GM19239 (cell line): ENCODE results near the gene NAALADL2.
"Not testable (repeated sequence)": the region's sequence is repeated elsewhere in the genome, so short reads cannot be mapped to it uniquely, and the experiment has no call there.

ENCODE experiments used
- DNase-seq: peaks from one replicate; pipeline ENCODE4 v3.0.0; 2011; ENCODE audit warnings: low spot score; ENCODE audit not compliant: insufficient read length
- FAIRE-seq: peaks from 2 replicates; lab custom pipeline; 2011; peaks lifted over from hg19 to GRCh38; lab: Jason Lieb, UNC

NAALADL2 gene

DNA sequence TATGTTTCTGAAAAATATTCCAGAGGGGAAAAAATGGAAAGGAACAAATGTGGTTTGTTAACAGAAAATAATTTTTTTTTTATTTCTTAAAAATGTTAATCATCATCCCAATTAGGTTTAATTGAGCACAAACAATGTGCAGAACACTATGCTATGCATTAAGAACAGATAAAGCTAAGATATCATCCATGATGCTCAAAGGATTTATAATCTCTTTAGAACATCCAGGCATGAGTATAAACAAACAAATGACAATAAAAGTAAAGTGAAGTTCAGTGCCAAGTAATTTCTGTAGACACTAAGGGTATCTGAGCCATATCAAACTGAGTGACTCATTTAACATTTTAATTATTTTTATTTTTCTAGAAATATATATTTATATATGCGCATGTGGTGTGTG, 732.2 kb downstream of the NAALADL2 start:
- FAIRE-seq = no peak
- DNase-seq = no peak

DNA sequence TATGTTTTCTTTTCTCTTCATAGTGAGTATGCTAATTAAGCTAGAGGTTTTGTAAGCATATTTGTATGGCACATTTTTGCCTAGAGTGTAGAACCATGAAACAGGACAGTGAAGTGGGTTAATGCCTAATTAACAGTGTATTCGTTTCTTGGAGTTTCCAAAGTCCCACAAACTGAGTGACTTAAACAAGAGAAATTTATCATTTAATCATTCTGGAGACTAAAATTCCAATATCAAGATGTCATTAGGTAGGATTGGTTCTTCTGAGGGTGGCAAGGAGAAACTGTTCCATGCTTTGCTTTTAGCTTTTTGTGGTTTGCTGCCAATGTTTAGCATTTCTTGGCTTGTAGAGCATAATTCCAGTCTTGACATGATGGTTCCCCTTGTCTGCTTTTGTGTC, 734.2 kb downstream of the NAALADL2 start:
- FAIRE-seq (no peak), DNase-seq (no peak)

DNA sequence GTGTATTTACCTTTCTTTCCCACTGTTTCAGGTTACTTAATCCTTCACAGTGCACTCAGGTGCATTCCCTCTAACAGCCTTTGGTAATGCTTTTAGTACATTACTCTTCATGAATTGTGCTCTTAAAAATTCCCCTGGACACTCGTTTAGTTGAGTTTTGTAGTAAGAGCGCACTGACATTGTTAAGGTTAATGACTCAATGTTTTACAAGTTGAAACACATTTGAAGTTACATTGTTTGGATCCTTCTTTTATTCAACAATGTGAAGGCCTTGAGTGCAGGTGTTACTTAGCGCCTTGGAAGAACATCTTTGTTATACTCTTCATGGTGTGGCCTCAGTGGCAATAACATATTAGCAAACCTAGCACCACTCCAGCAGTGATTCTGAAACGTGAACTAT, 739.6 kb downstream of the NAALADL2 start:
- DNase-seq (no peak), FAIRE-seq (no peak)

DNA sequence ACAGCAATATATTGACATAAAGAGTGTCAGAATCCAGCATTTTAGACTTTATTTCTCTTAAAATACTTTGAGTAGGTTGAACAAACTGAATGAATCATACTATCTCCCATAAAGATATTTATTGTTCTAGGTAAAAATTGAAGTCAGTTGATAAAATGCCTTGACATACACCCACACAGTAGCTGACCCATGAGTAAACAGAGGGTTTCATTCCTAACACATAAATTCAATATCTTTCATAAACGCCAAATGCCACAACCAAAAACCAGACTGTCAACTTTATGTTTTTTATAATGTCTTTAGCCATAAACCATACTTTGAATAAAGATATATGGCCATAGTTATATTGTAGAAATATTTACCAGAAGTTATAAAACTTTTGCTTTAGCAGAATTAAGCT, 742.4 kb downstream of the NAALADL2 start:
- FAIRE-seq (no peak), DNase-seq (no peak)

DNA sequence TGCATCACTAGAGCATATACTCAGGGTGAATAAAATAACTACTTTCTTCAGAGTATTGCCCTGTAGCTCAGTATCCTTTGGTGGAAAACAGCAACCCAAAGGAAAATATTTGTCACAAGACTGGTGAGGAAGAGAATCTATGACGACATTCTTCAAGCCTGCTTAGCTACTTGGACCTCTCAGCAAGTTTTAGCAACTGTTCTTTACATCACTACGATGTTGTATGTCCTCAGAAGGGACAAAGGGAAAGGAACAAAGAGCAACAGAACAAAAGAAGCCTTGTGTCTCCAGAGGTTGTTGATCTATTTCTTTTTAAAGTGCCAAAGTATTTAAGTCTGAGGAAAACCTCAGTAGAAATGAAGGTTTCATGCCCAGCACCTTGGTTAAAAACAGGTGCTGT, 746.7 kb downstream of the NAALADL2 start:
- DNase-seq (no peak), FAIRE-seq (no peak)

DNA sequence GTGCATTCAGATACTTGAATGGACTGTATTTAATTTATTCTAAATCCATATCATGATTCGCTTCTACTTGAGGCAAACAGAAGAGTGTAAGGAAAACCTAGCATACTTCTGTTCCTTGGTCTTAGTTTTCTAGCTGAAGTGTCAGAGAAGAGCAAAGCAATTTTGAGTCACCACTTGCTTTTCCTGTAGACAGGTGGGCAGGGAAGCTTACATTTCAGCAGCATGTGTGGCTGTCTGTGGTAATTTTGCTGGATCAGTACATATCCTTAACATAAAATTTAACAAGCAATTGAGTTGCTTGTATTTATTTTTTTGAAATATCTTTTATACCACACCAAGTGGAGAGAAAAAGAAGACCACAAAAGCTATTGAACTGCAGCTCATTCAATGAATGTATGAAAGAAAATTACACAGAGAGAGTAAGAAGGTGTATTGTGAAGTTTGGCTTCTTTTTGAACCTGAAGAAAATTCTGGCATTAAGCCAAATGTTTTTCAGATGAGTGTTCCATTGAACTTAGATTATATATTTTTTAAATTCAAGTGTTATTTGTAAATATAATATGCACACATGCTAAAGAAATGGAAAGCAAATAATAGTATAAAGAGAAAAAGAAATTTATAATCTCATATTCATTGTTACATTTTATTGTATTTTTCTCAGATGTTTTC, 747.6 kb downstream of the NAALADL2 start:
- DNase-seq = no peak
- FAIRE-seq = no peak

DNA sequence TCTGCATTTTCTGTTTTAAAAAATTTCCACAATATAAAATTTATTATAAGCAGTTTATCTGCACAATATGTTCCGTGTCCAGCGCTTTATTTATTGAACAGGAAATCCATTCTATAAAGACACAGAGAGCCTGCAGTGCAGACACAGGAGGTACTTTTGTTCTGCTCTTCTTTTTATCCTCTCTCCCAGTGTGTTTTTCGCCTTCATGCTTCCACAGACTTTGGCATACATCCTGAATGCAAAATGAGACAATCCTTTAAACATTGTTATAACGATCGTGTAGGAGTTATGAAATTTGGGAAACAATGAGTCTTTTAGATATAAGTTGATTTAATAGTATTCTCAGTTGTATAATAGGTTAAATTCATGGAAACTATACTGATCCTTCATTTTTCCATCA, 749.2 kb downstream of the NAALADL2 start:
- FAIRE-seq (no peak), DNase-seq (no peak)

DNA sequence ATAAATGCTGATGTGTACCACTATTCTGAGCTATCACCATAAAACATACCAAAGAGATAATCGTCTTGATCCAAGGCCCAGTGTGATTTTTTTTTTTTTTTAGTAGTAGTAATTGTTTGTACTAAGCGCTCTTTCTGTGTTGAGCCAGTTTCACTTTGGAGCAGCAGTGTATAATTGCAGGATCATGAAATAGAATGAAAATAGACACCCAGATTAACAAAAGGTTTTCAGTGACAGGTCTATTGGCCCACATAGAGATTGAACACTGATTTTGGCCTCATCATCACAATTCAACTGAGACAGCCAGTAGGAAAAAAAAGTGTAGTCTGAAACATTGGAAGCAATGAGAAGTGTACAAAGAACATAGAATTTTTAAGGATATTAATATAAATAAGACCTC, 749.8 kb downstream of the NAALADL2 start:
- DNase-seq = no peak

DNA sequence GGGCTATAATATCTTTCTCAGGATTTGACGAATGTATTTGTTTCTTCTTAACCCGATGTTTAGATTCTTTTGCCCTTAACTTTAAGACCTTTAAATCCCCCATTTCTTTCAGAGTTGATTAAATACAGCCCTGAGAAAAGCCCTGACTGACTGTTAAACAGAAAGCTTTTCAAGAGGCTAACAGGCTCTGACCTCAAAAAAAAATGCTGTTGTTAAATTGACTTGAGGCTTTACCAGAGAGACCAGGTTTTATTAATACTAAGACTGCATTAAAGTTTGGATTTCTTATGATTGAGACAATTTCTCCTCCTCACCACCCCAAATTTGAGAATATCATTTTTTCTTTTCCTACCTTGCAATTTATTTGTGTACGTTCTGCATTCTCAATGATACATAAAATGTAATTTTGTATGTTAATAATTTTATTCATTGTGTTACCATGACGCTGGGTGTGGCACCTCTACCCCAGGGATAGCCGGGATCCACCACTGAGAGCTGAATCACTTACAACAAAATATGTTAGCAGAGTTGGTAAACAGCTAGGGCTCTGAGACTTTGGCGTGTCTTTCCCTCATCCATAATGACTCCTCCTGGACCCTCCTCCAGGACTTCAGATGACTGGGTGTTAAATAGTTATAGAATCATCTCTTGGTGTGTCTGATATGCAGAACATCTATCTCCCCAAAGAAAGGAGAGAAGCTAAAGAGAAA, 753.5 kb downstream of the NAALADL2 start:
- DNase-seq (no peak), FAIRE-seq (no peak)

More for the DNA sequence above, 749.8 kb downstream of the NAALADL2 start:
- no peak for FAIRE-seq

DNA sequence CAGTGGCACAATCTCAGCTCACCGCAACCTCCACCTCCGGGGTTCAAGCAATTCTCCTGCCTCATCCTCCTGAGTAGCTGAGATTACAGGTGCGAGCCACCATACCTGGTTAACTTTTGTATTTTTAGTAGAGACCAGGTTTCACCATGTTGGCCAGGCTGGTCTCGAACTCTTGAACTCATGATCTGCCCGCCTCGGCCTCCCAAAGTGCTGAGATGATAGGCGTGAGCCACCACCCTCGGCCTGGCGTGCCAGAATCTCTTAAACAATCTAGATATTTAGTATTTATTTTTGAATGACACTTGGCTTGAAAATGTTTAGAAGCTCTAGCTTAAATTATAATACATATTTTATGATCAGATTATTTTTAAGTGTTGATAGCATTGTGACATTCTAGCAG, 755.0 kb downstream of the NAALADL2 start:
- not testable (repeated sequence) for FAIRE-seq, DNase-seq

DNA sequence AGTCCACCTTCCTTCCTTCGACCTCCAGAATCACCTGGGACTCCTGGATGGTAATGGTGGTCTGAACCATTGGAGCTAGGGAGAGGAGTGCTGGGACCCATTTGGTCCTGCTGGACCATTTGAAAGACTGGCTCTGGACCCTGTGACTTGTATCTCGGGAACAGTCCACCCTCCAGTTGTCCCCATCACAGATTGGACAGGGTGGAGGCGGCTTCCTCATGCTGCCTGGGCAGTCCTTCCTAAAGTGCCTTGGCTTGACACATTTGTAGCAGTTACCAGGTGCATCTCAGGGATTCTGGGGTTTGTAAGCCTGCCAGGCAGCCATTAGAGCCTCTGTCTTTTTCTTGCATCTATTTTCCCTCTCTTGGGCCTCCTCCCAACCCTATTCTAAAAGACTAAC, 758.1 kb downstream of the NAALADL2 start:
- DNase-seq = no peak
- FAIRE-seq = no peak

DNA sequence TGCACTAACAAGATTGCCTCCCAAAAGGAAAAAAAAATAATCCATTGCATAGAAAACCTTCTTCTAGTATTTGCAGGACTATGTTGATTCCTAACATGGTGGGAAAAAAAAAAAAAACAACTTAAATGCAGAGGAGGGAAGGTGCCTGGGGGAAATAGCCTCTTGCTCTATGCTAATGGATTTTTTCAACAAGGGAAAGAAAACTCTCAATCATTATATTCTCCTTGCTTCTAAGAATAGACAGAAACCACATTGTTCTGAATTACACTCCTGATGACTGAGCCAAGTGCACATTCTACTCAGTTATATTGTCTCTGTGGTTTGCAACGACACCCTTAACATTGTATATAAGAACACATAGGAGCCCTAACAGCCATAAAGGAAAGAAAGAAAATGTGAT, 760.2 kb downstream of the NAALADL2 start:
- DNase-seq (no peak), FAIRE-seq (no peak)

DNA sequence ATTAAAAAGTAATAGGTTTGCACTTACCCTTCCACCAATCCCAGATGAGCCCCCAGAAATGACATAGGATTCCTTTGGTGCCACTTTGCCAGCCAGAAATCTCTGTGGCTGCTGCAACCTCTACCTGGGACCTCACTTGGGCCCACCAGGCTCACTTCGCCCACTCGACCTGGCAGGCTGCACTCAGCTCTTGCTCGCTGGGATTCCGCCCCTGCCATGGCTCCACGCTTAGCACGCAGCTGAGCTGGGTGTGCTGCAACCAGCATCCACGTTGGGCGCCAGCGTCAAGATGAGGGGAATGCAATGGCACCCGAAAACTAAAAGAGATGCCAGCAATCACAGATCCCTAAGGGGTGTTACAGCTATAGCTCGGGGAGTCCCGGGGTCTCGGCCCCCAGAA, 761.0 kb downstream of the NAALADL2 start:
- no peak for DNase-seq
- no peak for FAIRE-seq

DNA sequence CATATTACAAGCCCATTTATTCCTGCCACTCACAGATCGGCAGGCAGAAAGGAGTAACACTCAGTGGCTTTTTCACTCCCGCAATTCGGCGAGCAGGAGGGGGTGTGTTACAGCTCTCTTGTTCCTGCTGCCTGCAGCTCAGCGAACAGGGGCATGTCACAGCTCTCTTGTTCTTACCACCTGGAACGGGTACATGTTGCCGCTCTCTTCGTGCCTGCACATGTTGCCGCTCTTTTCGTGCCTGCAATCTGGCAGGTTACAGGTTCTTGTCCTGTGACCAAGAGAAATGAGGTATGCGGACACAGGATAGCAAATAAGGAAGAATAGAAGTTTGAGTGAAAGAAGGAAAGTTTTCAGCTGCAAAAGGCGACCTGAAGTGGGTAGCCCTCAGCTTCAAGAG, 761.4 kb downstream of the NAALADL2 start:
- no peak for DNase-seq
- FAIRE-seq = no peak

DNA sequence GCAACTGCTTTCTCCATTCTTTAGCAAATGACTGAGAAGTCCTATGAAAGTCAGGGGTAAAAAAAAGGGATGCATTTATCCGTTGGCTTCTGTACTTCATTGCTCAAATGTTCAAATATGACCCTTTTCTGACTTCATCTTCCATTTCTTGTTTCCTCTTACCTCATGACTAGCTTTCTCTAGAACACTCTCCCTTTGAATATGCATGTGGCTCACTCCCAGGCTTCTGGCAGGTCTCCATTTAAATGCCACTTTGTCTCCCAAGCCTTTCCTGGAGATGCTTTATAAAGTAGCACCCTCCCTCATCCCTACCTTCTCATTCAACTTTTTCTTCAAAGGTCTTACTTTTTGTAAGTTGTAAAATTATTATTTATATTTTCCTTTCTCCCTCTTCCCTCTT, 781.8 kb downstream of the NAALADL2 start:
- no peak for FAIRE-seq
- no peak for DNase-seq

DNA sequence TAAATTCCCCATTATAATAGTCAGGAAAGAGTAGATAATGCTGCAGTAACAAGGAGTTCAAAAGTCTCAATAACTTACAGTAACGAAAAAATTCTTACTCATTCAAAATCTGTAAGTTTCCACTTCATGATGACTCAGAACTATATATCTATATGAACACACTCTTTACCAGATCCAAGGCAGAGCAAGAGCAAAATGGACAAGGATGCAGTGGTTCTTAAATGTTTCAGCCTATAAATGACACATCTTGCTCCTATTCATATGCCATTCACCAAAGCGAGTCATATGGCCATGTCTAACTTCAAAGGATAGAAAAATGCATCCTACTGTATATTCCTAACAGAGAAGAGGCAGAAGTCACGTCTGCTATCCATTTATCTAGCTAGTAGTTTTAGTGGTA, 787.7 kb downstream of the NAALADL2 start:
- FAIRE-seq (no peak), DNase-seq (no peak)

DNA sequence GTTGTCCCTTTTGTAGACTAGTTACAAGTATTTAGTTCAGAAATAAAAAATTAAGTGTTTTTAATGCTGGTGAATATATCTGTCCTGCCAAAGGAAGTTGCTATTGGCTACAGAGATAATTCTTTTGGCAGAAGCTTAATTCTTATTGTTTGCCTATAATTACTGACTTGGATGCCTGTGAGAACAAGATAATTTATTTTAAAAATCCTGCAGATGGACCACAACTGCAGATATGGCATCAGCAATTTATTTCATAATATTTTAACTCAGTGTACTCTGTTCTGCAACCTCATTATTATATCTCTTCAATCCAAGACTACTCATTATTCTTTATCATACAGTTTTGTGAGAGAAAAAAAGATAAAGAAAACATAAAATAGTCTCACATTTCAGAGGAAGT, 789.8 kb downstream of the NAALADL2 start:
- FAIRE-seq (no peak), DNase-seq (no peak)

DNA sequence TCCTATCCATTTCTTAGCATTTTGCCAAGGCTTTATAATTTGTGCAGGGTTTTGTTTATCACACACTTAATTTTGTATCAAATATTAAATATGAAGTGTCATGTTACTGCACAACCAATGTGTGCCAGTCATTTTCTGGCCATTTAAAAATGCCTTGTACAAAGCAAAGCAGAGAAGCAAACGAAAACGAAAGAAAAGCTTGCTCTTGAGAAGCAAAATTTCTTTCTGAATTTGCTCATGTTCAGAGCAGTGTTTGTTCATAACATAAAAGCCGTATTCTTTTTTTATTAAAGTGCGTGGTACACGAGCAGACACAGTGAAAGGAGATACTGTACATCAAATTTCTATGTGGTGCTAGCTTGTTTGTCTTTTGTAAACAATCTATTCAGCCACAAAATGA, 792.6 kb downstream of the NAALADL2 start:
- FAIRE-seq = no peak

DNA sequence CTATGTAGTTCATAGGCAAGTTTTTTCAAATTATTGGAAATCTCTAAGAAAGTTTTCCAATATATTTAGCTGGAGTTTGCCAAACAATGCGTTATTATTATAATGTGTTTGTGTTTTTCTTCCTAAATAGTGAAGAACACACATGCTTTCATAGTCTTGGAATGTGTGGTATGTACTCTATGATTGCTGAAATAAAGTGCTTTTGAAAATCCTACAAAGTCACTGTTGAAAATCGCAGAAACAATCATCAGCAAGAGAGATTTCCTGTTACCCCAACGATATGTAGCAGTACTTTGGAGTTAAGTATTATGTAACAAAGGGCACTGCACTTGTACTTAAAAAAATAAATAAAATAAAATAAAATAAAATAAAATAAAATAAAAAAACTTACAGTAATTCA, 796.2 kb downstream of the NAALADL2 start:
- FAIRE-seq (no peak), DNase-seq (no peak)

More for the DNA sequence above, 792.6 kb downstream of the NAALADL2 start:
- DNase-seq = no peak

DNA sequence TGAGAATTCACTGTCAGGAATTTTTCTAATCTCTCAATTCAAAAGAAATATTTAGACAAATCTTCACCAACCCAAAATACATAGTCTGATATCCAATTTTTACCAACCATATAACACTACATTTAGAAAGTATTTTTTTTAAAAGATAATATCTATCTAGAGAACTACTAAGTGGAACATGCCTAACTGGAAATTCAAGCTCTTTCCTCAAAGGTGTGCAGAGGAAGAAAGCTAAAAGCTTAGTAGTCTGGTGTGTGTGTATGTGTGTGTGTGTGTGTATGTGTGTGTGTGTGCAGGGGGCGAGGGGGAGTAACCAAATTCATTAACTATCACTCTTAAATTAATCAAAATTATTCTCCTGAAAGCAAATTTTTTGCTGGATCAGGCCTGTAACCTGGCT, 797.3 kb downstream of the NAALADL2 start:
- DNase-seq (no peak), FAIRE-seq (no peak)

DNA sequence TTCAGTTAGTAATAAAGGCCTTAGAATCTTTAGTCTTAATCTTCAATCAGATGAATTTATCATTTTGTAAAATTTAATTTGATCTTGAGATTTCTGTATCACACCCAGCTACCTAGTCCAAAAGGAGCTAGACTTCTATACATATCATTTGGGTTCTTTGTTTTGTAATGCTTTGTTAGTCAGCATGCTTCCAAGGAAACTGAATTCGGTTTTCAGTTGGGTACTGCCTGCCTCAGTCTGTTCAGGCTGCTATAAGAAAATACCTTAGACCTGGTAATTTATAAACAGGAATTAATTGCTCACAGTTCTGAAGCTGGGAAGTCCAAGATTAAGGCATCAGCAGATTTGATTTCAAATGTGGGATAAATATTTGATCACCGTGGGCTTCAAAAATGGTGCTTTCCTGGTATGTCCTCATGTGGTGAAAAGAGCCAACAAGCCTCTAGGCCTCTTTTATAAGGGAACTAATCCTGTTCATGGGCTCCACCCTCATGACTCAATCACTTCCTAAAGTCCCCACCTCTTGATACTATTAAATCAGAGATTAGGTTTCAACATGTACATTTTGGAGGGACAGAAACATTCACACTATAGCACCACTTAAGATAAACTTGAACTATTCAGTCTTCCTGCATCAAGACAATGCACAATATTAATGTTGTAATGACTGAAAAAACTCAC, 800.7 kb downstream of the NAALADL2 start:
- no peak for DNase-seq
- FAIRE-seq = no peak
